NCI-H460 (cell line): Measurements from ENCODE around the gene DAPK2. TPM values are rescaled to one million over a fixed set of nuclear protein-coding genes. Genes with fewer than 3 reads are reported as not detected.
"Not testable (repeated sequence)": the region's sequence is repeated elsewhere in the genome, so short reads cannot be mapped to it uniquely, and the experiment has no call there.

Experiments used
- DNase-seq: peaks from one replicate; pipeline ENCODE4 v3.0.0-alpha.2; 2016; ENCODE audit warnings: low read depth; ENCODE audit errors: extremely low read depth
- total RNA-seq: library from RNA; depleted of rRNA; stranded (reverse); fragments of >200 nt; shearing (Covaris generic); gene quantifications from 2 replicates; pipeline ENCODE4 v1.2.3, GENCODE V29; 2014

The DAPK2 gene
- total RNA-seq, 1 experiment from 2014 or later, result 0.47 TPM

DNA sequence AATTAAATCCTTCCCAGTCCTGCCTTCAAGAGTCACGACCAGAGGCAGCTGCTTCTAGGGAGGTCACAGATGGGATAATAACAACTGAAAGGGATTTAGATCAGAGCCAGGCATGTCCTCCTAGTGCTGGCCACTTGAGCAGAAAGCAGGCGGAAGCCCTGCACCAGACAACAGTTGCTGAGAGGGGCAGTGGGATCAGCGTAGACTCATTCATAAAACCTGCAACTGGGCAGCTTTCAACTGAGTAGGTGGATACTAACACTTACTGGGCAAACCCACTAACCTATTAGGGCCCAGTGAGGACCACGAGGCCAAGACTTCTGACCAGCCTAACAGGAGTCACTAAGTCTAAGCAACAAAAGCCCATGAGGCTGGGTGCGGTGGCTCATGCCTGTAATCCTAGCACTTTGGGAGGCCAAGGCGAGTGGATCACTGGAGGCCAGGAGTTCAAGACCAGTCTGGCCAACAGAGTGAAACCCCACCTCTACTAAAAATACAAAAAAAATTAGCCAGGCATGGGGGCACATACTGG lies 67.0 kb downstream of the DAPK2 start:
- DNase-seq, result no peak

DNA sequence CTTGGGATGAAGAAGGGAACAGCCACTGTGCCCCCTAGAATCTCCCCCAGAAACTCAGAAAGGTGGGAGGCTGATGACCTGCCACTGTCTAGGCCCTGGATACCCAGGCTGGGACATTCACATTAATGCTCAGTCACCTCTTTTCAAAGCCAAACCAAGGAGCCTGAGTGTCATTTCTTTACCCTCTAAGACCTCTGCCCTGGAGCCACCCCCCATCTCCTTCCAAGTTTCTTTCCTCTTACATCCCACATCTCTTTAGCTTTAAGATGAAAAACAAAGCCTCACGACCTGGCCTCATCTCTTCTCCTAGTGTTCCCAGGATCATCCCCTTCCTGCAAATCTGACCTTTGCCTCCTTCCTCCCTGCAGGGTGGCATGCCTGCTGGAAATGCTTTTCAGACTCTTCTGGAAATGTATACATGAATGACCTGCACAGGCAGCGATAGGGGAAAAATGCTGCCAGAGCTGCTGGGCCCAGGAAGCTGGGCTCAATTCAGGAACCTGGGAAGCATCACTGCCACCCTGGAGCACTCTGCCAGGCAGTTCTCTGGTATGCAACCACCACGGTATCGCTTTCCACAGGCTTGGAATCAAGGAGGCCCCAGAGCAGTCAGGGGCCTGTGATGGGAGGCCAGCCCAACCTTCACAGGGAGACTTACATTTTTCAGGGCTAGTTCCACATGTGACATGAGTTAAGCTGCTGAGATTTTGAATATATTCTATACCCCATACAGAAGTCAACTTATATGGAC lies 67.6 kb downstream of the DAPK2 start:
- DNase-seq, result no peak

DNA sequence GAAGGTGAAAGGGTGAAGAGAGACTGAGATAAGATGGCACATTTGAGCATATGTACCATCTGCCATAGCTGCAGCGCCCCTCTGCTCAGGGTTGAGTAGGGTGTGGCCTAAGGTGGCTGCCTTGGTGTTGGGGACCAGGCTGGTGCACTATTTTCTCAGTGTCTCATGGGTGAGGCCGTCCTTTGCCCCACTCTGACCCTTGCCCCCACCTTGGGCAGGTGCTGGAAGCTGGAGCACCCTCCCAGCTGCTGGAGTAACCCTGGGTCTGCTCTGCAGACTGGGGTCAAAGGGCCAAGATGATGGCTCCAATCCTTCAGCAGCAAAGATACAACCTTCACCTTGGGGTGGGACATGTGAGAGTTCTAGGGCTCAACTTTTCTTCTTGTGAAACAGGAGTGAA lies 69.2 kb downstream of the DAPK2 start:
- no peak for DNase-seq

DNA sequence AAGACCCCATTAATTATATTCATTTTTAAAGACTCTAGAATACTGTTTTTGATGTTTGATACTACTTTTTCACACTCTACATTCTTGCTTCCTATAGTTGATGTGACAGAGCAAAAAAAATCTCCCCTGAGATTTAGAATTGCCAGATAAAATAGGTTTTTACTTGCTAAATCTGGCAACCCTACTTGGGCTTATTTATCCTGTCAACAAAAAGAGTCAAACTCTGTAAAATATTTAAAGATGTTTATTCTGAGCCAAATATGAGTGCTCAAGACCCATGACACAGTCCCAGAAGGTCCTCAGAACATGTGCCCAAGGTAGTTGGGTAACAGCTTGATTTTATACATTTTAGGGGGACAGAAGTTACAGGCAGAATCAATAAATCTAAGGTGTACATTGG lies 72.3 kb downstream of the DAPK2 start:
- no peak for DNase-seq

DNA sequence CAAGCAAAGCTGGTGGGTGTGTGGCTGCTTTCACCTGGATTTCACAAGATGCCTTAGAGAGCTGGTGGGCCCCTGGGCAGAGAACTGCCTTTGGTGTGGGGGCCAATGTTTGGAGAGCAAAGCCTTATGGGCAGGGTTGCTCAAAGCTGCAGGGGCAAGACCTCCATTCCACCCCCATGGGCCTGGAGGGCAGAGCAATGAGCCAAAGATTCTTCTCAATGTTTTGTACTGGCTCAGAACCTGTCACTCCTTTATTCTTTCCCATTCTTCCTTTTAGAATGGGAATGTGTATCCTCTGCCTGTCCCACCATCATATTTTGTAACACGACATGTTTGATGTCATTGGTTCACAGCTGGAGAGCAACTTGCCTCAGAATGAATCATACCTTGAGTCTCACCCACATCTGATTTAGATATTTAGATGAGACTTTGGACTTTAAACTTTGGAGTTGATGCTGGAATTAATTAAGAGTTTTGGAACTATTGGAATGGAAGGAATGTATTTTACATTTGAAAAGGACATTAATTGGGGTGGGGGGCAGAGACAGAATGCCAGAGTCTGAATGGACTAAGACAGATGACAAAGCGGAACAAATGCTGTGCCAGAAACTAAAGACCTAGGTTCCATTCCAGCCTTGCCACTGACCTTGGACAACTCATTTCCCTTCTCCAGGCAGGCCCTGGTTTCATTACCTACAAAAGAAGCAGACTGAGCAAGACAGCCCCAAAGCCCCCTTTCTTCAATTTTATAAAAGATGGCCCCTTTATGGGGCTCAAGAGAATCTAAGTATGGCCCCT lies 72.9 kb downstream of the DAPK2 start:
- DNase-seq, result no peak

DNA sequence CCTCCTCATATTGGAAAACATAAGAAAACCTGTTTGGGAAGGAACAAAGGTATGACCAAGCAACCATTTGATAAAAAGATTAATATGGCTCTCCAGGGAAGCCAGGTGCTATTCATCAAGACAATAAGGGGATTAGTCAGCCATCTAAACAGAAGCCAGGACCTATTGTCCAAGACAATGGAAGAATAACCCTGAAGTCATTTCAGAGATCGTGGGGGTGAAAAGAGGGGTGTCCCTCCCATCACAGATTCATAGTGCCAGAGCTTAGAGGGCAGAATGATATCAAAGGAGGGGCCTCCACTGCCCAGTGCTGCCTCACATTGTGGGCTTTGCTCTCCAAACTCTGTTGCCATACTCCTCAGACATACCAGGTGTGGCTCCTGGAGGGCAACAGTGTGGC lies 73.5 kb downstream of the DAPK2 start:
- no peak for DNase-seq

DNA sequence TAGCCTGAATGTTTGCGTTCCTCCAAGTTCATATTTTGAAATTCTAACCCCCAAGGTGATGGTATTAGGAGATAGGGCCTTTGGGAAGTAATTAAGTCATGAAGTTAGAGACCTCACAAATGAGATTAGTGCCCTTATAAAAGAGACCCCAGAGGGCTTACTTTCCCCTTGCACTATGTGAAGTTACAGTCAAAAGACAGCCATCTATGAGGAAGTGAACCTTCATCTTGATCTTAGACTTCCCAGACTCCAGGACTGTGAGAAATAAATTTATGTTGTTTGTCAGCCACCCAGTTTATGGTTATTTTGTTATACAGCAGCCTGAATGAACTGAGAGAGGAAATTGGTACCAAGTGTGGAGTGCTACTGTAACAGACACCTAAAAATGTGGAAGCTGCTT lies 74.4 kb downstream of the DAPK2 start:
- DNase-seq, result no peak

DNA sequence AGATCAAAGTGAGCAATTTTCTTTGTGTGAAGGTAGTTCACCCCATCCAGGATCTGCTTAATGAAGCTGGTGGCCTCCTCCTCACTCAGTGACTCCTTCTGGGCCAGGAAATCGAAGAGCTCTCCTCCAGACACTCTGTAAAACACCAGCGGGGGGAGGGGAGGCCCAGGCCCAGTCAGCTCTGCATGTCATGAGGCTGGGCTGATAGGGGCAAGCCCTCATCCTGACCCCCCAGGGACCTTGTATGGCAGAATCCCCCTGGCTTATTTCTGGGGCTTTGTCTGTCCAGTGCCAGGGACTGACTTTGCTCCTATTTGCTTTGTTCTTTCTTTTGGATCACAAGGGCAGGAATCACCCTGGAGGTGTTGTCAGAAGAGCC lies 74.9 kb downstream of the DAPK2 start:
- no peak for DNase-seq

DNA sequence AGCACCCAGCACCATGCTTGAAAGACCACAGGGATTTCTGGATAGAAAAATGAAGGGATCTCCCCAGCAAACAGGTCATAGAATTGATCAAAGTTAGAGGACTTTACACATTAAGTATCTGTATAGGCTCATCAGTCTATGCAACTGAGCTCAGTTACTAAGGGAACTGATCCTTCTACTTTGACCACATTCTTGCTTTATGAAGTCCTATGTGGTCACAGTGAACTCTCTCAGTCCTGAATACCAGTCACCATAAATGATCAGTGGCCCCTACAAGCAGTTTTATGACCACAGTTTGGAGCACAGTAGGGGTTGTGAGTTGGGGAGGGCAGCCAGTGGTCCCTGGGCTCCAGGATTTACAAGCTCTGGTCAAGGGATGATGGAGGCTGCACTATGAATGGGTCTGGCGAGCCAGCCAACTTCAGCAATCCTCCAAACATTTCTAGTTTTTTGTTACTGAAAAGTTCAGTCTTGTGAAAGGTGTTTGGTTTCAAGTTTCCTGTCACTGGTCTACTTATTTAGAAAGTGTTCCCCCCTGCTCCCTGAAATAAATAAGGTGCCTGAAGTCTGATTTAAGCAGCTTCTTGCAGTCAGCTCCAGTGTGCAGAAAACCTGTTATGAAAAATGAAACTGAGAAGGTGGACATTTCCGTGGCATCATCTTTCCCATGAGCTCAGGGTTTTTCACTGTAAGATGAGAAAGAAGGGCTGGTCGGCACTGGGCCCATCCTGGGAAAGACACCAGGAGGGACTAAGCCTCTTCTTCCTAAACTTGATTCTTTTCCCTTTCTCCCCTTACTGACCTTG lies 75.5 kb downstream of the DAPK2 start:
- DNase-seq, result no peak

DNA sequence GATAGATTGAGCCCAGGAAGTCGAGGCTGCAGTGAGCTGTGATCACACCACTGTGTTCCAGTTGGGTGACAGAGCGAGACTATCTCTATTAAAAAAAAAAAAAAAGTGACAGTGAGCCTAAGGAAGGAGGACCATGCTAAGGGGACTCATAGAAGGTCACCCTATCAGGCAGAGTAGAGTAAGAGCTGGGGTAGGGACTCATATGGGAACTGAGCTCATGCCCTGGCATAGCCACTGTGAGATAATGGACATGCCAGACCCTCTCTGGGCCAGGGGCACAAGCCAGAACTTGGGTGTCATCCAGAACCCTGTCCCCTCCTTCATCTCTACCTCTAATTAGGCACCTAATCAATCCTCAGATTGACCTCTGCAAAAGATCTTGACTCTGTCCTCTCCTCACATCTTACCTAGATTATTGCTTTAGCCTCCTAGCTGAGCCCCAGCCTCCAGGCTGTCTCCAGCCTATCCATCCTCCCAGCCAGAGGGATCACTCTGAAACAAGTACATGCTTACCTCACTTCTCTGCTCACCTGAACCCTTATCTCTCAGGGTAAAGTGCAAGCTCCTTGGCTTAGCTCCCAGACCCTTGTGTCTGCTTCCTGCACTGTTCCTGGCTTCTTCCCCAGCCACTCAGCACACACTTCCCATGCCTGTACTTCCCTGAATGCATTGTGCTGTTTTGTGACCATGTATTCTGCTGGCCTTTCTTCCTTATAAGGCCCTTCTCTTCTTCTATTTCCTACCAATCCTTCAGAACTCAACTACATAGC lies 76.4 kb downstream of the DAPK2 start:
- DNase-seq, result no peak

DNA sequence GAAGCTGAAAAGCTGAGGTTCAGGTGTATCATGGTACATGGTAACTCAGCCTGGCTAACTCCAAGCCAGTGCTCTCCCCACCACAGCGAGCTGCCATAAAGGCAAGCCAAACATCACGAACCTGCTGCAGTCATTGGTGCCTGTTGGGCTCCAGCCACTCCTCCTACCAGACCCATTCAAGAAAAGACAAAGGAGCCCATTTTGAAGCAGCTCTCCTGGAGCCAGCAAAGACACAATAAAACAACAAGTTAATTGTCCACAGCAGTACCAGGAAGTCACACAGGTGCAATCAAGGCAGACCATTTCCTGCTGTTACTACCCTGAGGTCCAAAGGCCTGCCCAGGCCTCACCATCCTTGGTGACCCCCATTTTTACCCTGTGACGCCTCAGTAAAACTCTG lies 77.6 kb downstream of the DAPK2 start:
- DNase-seq, result no peak

DNA sequence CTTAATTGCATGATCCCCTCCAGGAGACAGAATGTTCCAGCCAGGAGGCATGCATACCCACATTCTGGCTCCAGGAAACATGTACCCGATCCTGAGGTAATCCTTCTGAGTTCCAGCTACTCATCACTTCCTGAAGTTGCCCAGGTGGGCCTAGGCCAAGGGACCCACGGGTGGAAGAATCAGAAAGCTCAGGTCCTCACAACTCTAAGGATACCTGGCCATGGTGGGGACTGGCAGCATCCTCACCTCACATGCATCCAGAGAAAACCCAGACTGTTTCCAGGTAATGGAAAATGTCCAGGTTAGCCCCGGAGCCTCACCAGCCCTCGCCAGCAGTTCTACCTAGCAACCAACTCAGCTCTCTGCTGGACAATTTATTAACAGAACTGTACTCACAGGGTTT lies 78.2 kb downstream of the DAPK2 start:
- no peak for DNase-seq

DNA sequence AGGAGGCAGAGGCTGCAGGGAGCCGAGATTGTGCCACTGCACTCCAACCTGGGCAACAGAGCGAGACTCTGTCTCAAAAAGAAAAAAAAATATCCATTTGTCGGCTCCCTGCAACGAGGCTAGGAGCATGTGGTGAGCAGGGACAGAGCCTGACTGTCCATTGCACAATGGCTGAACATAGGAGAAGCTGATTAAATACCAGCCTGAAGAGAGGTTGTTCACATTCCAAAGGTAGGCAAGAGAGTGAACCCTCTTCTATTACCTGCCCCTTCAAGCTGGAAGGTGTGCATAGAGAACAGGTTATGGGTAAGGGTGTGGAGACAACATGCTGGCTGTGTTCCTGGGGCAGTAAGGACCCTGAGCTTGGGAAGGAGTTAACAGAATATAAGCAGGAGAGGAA lies 78.7 kb downstream of the DAPK2 start:
- DNase-seq, result no peak

DNA sequence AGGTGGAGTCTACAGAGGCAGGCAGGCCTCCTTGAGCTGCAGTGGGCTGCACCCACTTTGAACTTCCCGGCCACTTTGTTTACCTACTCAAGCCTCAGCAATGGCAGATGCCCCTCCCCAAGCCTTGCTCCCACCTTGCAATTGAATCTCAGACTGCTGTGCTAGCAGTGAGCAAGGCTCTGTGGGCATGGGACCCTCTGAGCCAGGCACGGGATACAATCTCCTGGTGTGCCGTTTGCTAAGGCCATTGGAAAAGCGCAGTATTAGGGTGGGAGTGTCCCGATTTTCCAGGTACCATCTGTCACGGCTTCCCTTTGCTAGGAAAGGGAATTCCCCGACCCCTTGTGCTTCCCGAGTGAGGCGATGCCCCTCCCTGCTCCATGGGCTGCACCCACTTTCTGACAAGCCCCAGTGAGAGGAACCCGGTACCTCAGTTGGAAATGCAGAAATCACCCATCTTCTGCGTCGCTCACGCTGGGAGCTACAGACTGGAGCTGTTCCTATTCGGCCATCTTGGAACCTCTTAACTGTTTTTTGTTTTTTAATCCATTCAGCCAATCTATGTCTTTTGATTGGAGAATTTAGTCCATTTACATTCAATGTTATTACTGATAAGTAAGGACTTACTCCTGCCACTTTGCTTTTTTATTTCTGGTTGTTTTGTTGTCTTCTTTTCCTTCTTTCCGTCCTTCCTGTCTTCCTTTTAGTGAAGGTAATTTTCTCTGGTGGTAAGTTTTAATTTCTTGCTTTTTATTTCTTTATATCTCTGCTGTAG lies 83.2 kb downstream of the DAPK2 start:
- not testable (repeated sequence) for DNase-seq

DNA sequence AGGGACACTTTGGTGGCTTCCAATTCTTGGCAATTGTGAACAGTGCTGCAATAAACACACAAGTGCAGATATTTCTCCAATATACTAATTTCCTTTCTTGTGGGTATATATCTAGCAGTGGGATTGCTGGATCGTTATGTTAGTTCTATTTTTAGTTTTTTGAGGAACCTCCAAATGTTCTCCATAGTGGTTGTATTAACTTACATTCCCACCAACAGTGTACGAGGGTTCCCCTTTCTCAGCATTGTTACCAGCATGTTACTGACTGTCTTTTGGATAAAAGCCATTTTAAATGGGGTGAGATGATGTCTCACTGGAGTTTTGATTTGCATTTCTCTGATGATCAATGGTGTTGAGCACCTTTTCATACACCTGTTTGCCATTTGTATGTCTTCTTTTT lies 92.8 kb downstream of the DAPK2 start:
- no peak for DNase-seq

DNA sequence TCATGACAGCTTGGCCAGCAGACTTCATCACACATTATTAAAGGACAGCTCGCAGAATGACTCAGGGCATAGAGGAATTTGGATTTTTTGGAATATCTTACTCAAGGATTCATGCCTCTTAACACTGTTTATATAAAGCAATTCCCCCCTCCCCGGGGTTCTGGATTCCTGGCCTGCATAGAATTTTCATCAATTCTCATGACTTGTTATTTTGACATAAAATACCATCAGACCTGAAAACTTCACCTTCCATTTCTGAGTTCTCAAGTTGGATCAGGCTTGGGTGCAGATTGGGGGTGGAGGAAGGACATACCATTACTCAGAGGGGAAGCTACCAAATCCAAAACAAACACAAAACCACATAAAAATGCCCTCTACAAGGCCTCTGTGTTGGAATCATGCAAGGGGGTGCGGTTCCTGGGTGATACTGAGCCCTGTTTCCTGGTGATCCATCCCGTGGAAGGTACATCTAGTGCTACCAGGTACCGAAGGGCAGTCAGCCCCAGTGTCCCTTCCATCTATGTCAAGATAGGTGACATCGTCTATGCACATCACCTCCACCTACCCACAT lies 95.3 kb downstream of the DAPK2 start:
- no peak for DNase-seq

DNA sequence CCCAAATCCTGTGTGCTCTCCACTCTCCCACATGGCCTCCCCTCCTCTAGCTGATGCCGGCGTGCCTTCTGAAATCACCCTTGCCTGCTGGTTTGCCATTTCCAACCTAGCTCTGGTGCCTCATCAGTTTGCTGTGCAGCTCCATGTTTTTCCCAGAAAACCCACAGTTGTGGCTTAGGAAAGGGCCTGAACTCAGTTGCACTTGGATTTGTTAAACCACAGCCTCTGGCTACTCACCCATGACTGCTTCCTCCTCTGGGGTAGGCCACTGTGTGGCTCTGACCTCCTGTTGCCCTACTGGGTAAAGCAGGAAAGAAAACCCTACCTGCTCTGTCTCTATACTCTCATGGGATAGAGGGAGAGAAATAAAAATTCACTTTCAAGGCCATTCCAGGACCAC lies 97.3 kb downstream of the DAPK2 start:
- no peak for DNase-seq

DNA sequence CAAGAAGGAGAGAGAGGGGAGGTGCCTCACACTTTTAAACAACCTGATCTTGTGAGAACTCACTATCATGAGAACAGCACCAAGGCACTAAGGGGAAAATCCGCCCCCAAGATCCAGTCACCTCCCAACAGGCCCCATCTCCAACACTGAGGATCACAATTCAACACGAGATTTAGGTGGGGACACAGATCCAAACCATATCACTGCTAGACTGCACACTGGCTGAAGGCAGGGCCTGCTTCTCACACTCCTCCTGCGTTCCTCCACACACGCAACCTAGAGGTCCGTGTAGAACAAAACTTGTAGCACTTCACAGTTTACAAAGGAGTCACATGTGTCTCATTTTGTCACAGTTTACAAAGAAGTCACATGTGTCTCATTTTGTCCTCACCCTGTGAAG lies 97.8 kb downstream of the DAPK2 start:
- DNase-seq, result no peak

DNA sequence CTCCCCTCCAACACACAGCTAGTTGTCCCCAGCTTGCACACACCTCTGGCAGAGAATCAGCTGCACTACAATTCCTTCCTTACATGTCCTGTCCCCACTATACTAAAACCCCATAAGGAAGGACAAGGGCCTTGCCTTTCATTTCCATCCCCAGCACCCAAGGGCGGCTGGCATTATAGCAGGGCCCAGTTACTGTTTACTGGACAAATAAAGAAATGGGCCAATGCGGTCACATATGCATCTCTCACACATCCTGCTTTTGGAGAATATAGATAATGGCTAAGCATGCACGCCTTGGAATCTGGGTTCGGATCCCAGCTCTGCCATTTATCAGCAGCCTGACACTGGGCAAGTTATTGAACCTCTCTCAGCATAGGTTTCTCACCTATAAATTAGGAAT lies 99.1 kb downstream of the DAPK2 start:
- DNase-seq, result no peak
